ENCODE data around the gene CORO1C. TPM values are rescaled to one million over a fixed set of nuclear protein-coding genes. Genes with fewer than 3 reads are reported as not detected.

CORO1C gene
- total RNA-seq, 1 donor from 2014 or later, result 189 TPM

DNA sequence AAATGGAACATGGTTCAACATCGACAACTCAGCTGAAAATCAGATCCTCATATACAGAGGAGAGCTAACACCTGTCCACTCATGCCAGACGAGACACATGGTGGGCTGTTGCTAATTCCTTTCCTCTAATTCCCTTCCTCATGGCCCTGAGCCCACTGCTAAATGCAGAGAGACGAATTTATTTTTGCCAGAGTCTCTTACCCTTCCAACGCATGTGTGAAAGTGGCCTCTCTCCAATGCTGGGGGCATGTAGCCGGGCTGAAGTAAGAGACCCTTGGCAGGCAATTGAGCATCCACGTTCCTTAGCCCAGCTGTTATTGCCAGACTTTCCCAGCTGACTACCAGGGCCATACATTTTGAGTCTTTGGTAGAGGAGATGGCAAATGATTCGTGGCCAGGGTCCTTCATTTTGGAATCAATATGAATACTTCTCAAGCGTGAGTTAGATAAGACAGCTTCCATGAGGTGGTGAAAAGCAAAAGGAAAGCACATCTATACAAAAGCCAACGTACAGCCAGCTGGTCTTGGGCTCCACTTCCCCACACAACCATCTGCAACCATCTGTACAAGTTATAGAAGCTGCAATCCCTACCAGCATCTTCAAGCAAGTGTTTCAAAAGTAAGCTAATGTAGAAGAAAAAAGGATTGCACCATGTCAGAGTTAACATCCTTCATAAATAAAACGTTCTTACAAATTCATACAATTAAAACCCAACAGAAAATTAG lies 28.6 kb downstream of the CORO1C start:
- no peak for DNase-seq (ENCODE audit: extremely low spot score in 2 of 2)
- Histone ChIP-seq H3K4me3 (no peak overlapping the region), H3K4me1 (peaks cover 62% of the 10 kb centered on the region), H3K9me3 (no peaks in the 10 kb centered on the region), H3K27me3 (no peaks in the 10 kb centered on the region), H3K36me3 (peaks cover 0 to 12% of the 10 kb centered on the region in 2 donors), H3K27ac (peak overlapping the region; percentile 39)
- intact Hi-C loops (cut with DNase I), result no loop called here
- TF ChIP-seq CTCF (IDR thresholded peaks at IDR 0.05) (no peak), POLR2AphosphoS5 (IDR thresholded peaks at IDR 0.05; ENCODE audit: insufficient read depth in 1 of 2, low read depth in 1 of 2) (no peak), POLR2A (IDR thresholded peaks at IDR 0.05) (no peak)

DNA sequence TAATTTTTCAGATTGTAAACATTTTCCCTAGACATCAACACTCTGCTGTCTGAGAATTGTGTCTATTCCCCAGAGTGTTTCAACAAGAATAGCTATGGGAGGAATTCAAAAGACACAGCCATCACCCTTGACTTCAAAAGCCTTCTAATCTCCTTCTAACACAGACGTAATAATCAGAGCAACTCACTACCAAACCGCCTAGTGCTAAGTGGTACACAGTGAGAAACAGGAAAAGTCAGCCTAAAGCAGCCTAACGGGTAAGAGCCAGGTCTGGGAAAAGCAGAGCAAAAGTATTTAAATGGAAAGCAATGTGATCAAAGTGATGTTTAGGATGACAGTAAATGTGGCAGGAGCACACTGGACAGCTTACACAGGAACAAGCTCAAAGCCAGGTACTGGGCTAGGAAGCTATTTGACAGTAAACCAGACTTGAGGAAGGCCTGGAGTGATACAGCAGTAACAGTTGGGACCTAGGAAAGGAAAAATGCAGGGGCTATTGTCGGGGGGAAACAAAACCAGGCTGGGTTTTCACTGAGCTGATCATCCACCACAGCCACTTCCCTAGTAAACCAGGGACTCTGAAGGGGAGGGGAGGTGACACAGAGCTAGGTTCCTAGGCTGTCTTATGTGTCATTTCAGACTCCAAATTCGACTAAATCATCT lies 29.4 kb downstream of the CORO1C start:
- no peaks in the 10 kb centered on the region for H3K9me3 ChIP-seq
- TF ChIP-seq POLR2A (IDR thresholded peaks at IDR 0.05) (no peak), CTCF (IDR thresholded peaks at IDR 0.05) (no peak), POLR2AphosphoS5 (IDR thresholded peaks at IDR 0.05; ENCODE audit: insufficient read depth in 1 of 2, low read depth in 1 of 2) (no peak)
- intact Hi-C loops (cut with DNase I), result no loop called here
- no peak for DNase-seq (ENCODE audit: extremely low spot score in 2 of 2)
- no peak overlapping the region for H3K4me3 ChIP-seq
- no peaks in the 10 kb centered on the region for H3K27me3 ChIP-seq
- peak overlapping the region; percentile 39 for H3K27ac ChIP-seq
- H3K36me3 ChIP-seq, result peaks cover 0 to 12% of the 10 kb centered on the region in 2 donors
- H3K4me1 ChIP-seq, result peaks cover 70% of the 10 kb centered on the region

DNA sequence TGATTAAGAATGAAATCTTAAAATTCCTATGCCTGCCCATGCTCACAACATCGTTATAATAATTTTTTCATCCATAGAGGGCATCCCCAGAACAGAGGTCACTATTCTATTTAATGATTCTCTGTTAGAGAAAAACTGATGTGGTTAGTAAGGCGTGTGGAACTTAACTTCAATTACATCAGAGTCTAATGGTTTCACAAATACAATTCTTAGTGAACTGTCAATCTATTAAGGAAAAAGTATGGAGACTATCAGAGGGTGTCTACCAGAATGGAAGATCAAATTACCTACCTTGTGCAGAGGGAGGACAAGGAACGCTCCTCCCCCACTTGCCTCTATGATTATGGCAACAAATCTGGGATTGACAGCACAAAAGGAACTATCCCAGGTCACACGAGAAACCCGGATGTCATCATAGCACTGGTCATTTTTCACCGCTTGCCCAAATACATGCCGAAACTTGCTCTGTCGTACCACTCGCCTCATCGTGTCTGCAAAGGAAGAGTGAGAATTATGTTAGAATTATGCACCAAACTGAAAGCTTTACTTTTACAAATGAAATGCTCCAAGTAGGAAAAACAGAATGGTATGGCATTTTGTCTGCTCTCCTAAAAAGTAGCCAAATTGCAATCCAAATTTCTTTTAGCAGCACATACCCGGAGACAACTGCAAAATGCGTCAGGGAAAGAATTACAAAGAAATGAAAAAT lies 30.3 kb downstream of the CORO1C start:
- intact Hi-C loops (cut with DNase I), result no loop called here
- Histone ChIP-seq H3K27me3 (no peaks in the 10 kb centered on the region), H3K27ac (peak overlapping the region; percentile 39), H3K4me1 (peaks cover 80% of the 10 kb centered on the region), H3K4me3 (no peak overlapping the region), H3K9me3 (no peaks in the 10 kb centered on the region), H3K36me3 (peaks cover 0 to 12% of the 10 kb centered on the region in 2 donors)
- no peak for TF ChIP-seq CTCF (IDR thresholded peaks at IDR 0.05)
- no peak for TF ChIP-seq POLR2A (IDR thresholded peaks at IDR 0.05)
- TF ChIP-seq POLR2AphosphoS5 (IDR thresholded peaks at IDR 0.05; ENCODE audit: insufficient read depth in 1 of 2, low read depth in 1 of 2), result no peak
- no peak for DNase-seq (ENCODE audit: extremely low spot score in 2 of 2)

- TF ChIP-seq CTCF (IDR thresholded peaks at IDR 0.05) (no peak), POLR2AphosphoS5 (IDR thresholded peaks at IDR 0.05; ENCODE audit: insufficient read depth in 1 of 2, low read depth in 1 of 2) (no peak), POLR2A (IDR thresholded peaks at IDR 0.05) (no peak)
- H3K4me1 ChIP-seq, result peaks cover 89% of the 10 kb centered on the region
Observed at GRCh38 chr12:108699955-108700563, 31.3 kb downstream of the CORO1C start.

More at GRCh38 chr12:108699955-108700563, 31.3 kb downstream of the CORO1C start:
- intact Hi-C loops (cut with DNase I), result no loop called here
- Histone ChIP-seq H3K36me3 (peaks cover 0 to 12% of the 10 kb centered on the region in 2 donors), H3K4me3 (no peak overlapping the region), H3K27ac (peak overlapping the region; percentile 30), H3K27me3 (no peaks in the 10 kb centered on the region), H3K9me3 (no peaks in the 10 kb centered on the region)
- no peak for DNase-seq (ENCODE audit: extremely low spot score in 2 of 2)
